GM19025 (cell line): ENCODE measurements around the gene CDC14A.
"Not testable (repeated sequence)": the region's sequence is repeated elsewhere in the genome, so short reads cannot be mapped to it uniquely, and the experiment has no call there.

ENCODE experiments used
- ATAC-seq: cut with Tn5 transposase; IDR thresholded peaks from one replicate; pipeline ENCODE4 v1.9.1; 2021; ENCODE audit warnings: mild to moderate bottlenecking, low read depth, moderate library complexity; ENCODE audit not compliant: unreplicated experiment

CDC14A gene

GRCh38 chr1:100397681-100398080, 45.4 kb downstream of the CDC14A start:
- ATAC-seq = no peak

GRCh38 chr1:100398648-100399047, 46.3 kb downstream of the CDC14A start:
- no peak for ATAC-seq

- ATAC-seq = no peak
These were observed 48.1 kb downstream of the CDC14A start for GRCh38 chr1:100400404-100400803.

- no peak for ATAC-seq
These were observed 52.5 kb downstream of the CDC14A start for GRCh38 chr1:100404821-100405220.

- ATAC-seq = not testable (repeated sequence)
These were observed 53.6 kb downstream of the CDC14A start for GRCh38 chr1:100405902-100406301.

- not testable (repeated sequence) for ATAC-seq
These were observed 55.1 kb downstream of the CDC14A start for GRCh38 chr1:100407390-100407789.

GRCh38 chr1:100411019-100411418, 58.7 kb downstream of the CDC14A start:
- ATAC-seq = no peak

- no peak for ATAC-seq
These were observed 59.3 kb downstream of the CDC14A start for GRCh38 chr1:100411574-100411973.

GRCh38 chr1:100413035-100413434, 60.7 kb downstream of the CDC14A start:
- no peak for ATAC-seq

GRCh38 chr1:100414693-100415497, 62.6 kb downstream of the CDC14A start:
- no peak for ATAC-seq

- ATAC-seq = no peak
These were observed 63.1 kb downstream of the CDC14A start for GRCh38 chr1:100415498-100415778.

GRCh38 chr1:100419072-100419471, 66.8 kb downstream of the CDC14A start:
- ATAC-seq = no peak

GRCh38 chr1:100422065-100422464, 69.8 kb downstream of the CDC14A start:
- ATAC-seq = no peak

GRCh38 chr1:100423832-100424337, 71.6 kb downstream of the CDC14A start:
- ATAC-seq = peak; percentile 89

GRCh38 chr1:100428160-100428559, 75.9 kb downstream of the CDC14A start:
- no peak for ATAC-seq

GRCh38 chr1:100430325-100430756, 78.0 kb downstream of the CDC14A start:
- ATAC-seq = no peak

GRCh38 chr1:100431954-100432353, 79.6 kb downstream of the CDC14A start:
- no peak for ATAC-seq

- ATAC-seq = no peak
These were observed 81.3 kb downstream of the CDC14A start for GRCh38 chr1:100433563-100433962.

- ATAC-seq = no peak
These were observed 82.5 kb downstream of the CDC14A start for GRCh38 chr1:100434831-100435230.

GRCh38 chr1:100438375-100438774, 86.1 kb downstream of the CDC14A start:
- ATAC-seq = no peak

- no peak for ATAC-seq
These were observed 86.5 kb downstream of the CDC14A start for GRCh38 chr1:100438789-100439188.

- no peak for ATAC-seq
These were observed 87.9 kb downstream of the CDC14A start for GRCh38 chr1:100440075-100440809.
